ENCODE data around the gene G0S2.

G0S2 gene

DNA sequence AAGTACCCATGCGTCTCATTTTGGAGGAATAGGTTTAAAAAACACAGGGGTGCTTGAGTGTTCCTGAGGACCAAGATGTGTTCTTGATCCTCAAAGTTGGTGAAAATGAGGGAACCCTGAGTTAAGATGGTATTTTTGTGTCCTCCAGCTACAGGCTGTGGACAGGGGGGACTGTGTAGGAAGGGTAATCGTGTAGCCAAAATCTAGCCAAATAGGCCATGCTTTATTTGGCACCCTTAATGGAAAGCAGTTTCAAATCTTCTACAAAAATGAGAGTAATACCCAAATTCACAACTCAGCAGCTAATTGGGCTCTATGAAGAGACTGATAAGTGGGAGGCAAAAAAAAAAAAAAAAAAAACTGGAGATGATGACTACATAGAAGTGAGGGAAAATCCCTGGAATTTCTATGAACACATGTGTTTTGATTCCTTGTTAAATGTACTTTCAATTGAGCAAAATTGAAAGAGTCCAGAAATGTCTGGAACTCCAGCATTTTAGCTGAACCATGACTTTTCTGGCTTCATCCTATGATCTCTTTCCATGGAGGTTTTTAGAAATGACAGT is 29.9 kb downstream of the G0S2 start:
- DNase-seq (ENCODE audit: low read depth), result peak; percentile 35
- peak overlapping the region; percentile 49 for H3K4me3 ChIP-seq (replicated peaks; ENCODE audit: low read depth, low read length)
- TF ChIP-seq, protein P1, sequence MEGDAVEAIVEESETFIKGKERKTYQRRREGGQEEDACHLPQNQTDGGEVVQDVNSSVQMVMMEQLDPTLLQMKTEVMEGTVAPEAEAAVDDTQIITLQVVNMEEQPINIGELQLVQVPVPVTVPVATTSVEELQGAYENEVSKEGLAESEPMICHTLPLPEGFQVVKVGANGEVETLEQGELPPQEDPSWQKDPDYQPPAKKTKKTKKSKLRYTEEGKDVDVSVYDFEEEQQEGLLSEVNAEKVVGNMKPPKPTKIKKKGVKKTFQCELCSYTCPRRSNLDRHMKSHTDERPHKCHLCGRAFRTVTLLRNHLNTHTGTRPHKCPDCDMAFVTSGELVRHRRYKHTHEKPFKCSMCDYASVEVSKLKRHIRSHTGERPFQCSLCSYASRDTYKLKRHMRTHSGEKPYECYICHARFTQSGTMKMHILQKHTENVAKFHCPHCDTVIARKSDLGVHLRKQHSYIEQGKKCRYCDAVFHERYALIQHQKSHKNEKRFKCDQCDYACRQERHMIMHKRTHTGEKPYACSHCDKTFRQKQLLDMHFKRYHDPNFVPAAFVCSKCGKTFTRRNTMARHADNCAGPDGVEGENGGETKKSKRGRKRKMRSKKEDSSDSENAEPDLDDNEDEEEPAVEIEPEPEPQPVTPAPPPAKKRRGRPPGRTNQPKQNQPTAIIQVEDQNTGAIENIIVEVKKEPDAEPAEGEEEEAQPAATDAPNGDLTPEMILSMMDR (IDR thresholded peaks at IDR 0.05; ENCODE audit: low read length, missing control alignments), result no peak

DNA sequence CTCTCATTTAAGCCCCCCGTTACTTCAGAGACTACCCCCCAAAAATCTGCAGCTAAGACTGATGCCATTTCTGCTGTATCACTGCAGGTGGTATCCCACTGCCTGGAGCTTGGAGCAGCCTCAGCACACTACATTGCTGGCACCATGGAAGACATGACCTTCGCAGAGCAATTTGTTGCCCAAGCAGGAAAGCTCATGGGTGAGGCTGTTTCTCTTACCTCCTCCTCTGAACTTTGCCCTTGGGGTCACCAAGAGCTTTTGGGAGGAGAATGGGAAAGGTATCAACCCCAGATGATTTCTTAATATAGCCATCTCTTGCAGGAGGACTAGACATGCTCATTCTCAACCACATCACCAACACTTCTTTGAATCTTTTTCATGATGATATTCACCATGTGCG is 31.4 kb downstream of the G0S2 start:
- TF ChIP-seq, protein P1 (IDR thresholded peaks at IDR 0.05; ENCODE audit: low read length, missing control alignments), result no peak
- no peak overlapping the region for H3K4me3 ChIP-seq (replicated peaks; ENCODE audit: low read depth, low read length)
- no peak for DNase-seq (ENCODE audit: low read depth)

DNA sequence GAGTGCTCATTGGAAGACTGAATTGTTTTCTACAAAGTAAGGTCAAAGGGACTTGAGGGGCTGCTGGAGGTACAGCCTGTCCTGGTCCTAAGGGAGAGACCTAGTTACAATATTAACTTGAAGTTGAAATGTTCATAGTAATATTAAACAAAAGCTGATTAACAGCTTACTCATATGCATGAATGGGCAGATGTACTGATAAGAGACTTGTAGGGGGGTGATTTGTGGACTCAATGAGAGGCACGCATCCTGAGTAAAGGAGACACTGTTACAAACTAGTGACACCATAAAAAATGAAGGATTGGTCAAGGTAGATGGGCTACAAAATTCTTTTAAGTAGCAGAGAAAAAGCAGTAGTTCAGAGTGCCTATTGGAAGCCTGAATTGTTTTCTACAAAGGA is 32.1 kb downstream of the G0S2 start:
- no peak for DNase-seq (ENCODE audit: low read depth)
- no peak overlapping the region for H3K4me3 ChIP-seq (replicated peaks; ENCODE audit: low read depth, low read length)
- TF ChIP-seq, protein P1 (IDR thresholded peaks at IDR 0.05; ENCODE audit: low read length, missing control alignments), result no peak

DNA sequence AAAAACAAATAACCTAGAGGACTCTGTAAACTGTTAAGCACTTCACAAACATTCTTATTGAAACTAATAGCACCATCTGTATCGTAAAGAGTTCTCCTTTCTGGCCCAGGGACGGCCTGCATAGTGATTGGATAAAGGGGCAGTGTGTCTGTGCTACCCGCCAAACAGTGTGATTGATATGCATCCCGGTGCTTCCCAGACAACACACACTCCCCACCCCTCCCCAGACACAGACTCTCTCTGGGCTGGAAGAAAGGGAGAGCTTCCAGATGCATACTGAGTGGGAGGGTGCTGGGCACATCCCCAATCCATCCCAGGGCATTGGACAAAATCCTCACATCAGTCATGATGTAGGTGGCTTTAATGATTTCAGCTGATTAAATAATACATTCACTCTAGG is 33.1 kb downstream of the G0S2 start:
- no peak overlapping the region for H3K4me3 ChIP-seq (replicated peaks; ENCODE audit: low read depth, low read length)
- no peak for DNase-seq (ENCODE audit: low read depth)
- TF ChIP-seq, protein P1 (IDR thresholded peaks at IDR 0.05; ENCODE audit: low read length, missing control alignments), result no peak

DNA sequence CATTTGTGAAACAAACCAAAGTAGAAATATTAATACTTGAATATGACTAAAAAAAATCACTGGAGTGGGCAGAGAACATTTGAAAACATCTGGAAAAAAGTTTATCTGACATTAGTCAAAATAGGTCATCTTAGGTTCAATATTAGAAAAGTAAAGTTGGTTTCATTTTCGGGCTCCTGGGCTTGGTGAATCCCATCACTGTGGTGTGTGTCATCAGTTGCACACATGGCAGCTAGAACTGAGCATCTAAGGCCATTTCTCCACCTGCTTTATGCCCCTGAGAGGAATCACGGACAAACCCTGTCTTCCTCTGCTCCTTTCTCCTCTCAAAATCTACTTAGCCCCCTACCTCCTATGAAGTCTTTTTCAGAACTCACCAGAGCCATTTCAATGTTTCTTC is 34.9 kb downstream of the G0S2 start:
- TF ChIP-seq, protein P1 (IDR thresholded peaks at IDR 0.05; ENCODE audit: low read length, missing control alignments), result no peak
- no peak overlapping the region for H3K4me3 ChIP-seq (replicated peaks; ENCODE audit: low read depth, low read length)
- no peak for DNase-seq (ENCODE audit: low read depth)

DNA sequence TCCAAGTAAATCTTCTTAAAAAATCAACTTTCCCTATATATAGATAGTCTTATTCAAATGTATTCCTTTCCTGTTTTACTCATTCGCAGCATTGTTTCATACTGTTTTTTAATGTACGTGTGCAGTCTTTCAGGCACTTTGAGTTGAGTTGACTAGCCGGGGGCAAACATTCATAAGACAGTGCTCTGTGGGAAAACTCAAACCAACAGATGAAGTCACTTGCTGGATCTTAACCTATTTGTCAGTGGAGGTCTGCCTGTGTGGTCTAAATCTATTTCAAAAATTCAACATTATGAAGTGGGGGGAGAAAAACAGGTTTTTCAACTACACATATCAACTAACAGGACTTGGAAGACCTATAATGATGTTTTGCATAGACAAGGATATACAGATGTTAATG is 35.6 kb downstream of the G0S2 start:
- DNase-seq (ENCODE audit: low read depth), result no peak
- H3K4me3 ChIP-seq (replicated peaks; ENCODE audit: low read depth, low read length), result no peak overlapping the region
- TF ChIP-seq, protein P1 (IDR thresholded peaks at IDR 0.05; ENCODE audit: low read length, missing control alignments), result no peak

DNA sequence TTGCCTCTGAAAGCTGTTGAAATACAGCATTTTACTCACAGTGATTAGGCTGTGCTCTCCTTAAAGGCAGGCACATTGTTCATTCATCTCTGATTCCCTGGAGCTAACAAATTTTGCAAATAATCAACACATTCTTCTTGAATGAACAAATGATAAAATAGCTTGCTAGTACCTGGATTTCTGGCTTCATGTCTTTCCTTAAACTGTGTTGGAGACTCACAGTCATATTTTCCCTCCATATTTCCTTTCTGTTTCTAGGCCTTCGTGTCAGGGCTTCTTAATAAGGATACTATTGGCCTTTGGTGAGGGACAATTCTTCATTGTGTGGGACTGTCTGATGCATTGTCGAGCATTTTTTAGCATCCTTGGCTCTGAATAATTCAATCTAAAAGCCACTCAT is 39.1 kb downstream of the G0S2 start:
- H3K4me3 ChIP-seq (replicated peaks; ENCODE audit: low read depth, low read length), result no peak overlapping the region
- DNase-seq (ENCODE audit: low read depth), result no peak

More for the DNA sequence above, 39.1 kb downstream of the G0S2 start:
- TF ChIP-seq, protein P1 (IDR thresholded peaks at IDR 0.05; ENCODE audit: low read length, missing control alignments), result no peak

All from fibroblast of pulmonary artery (primary cell).